NB4 (cell line): ENCODE measurements around the gene NADK.

Source experiments
- CTCF ChIP-seq: IDR thresholded peaks from one replicate; pipeline ENCODE4 v1.5.1; 2012; ENCODE audit warnings: low read depth, low read length
- MAX ChIP-seq: IDR thresholded peaks from 2 replicates; pipeline ENCODE4 v1.6.1; 2011; ENCODE audit warnings: low read depth, low read length
- MYC ChIP-seq: IDR thresholded peaks from 2 replicates; pipeline ENCODE4 v1.6.1; 2011; ENCODE audit warnings: low read depth, low read length
- POLR2A ChIP-seq: IDR thresholded peaks from 2 replicates; pipeline ENCODE4 v1.6.1; 2011; ENCODE audit warnings: mild to moderate bottlenecking; ENCODE audit not compliant: insufficient read length; ENCODE audit errors: extremely low read depth

- TF ChIP-seq POLR2A (no peak), CTCF (no peak), MYC (no peak), MAX (no peak)
These were observed 26.1 kb downstream of the NADK start for GRCh38 chr1:1752190-1752589.
